Measurements from ENCODE around the gene RCSD1. TPM values are rescaled to one million over a fixed set of nuclear protein-coding genes. Genes with fewer than 3 reads are reported as not detected.

Gene RCSD1
- total and polyA plus RNA-seq, 12 donors = 3.3 to 15.4 (median 9.4) TPM

DNA sequence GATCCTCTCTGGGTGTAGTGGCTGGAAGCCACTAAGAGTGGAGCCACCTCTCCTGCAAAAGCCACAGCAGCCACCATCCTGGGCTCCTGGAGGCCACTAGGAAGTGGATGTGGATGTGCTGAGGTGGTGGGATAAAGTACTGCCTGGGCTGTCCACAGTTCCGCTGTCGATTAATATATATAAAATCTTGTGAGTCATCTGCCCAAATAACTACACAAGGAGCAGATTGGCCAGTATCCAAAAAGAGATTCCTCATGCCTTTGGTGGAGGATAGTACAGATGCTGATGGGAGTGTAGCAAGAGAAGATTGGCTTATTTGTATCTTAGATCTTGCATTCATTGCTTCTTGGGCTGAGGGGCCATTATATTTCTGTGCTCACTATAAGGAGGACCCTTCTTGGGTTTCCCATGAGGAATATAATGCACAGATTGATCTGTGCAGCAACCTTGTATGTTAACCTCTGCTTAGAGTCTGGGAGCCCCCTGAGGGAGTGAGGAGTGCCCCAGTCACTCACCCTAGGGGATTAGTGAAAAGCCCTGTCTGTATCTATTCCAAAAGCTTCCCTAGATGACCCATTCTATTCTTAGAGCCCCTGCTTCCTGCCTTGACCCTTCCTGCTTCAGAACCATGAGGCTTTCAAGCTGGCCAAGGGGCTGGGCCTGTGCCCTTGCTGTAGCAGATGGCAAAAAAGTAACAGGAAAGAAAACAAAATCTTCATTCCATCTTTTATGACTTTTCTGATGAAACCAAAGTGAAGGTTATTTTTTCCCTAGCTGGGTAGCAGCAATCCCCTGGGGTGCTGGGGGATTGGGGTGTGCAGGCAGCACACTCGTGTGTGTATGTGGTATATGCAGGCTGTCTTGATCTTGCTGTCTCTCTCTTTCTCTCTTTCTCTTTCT lies 31.7 kb downstream of the RCSD1 start:
- 35 to 56% (median 46%) methylated on average over 3 of the region's 3 CpGs for WGBS, 4 donors
- peak overlapping the region in 2 of 5 donors; percentile 24 to 73 for H3K27ac ChIP-seq
- H3K36me3 ChIP-seq (replicated peaks in 1 of 2) = no peaks in the 10 kb centered on the region
- H3K4me3 ChIP-seq = no peak overlapping the region
- H3K27me3 ChIP-seq = no peaks in the 10 kb centered on the region
- DNase-seq = no peak
- no peak for TF ChIP-seq POLR2A (IDR thresholded peaks at IDR 0.05)
- TF ChIP-seq, protein P1, sequence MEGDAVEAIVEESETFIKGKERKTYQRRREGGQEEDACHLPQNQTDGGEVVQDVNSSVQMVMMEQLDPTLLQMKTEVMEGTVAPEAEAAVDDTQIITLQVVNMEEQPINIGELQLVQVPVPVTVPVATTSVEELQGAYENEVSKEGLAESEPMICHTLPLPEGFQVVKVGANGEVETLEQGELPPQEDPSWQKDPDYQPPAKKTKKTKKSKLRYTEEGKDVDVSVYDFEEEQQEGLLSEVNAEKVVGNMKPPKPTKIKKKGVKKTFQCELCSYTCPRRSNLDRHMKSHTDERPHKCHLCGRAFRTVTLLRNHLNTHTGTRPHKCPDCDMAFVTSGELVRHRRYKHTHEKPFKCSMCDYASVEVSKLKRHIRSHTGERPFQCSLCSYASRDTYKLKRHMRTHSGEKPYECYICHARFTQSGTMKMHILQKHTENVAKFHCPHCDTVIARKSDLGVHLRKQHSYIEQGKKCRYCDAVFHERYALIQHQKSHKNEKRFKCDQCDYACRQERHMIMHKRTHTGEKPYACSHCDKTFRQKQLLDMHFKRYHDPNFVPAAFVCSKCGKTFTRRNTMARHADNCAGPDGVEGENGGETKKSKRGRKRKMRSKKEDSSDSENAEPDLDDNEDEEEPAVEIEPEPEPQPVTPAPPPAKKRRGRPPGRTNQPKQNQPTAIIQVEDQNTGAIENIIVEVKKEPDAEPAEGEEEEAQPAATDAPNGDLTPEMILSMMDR (IDR thresholded peaks at IDR 0.05) = no peak
- H3K9me3 ChIP-seq (replicated peaks in 1 of 3) = no peaks in the 10 kb centered on the region
- H3K4me1 ChIP-seq (replicated peaks in 1 of 2) = peaks cover 24 to 44% of the 10 kb centered on the region in 2 donors
- intact Hi-C loops (cut with DNase I) = no loop called here

GRCh38 chr1:167663002-167663772 lies 33.2 kb downstream of the RCSD1 start:
- intact Hi-C loops (cut with DNase I) = no loop called here
- H3K36me3 ChIP-seq (replicated peaks in 1 of 2) = no peaks in the 10 kb centered on the region
- DNase-seq = peak; percentile 49 to 83 (median 70)
- H3K4me1 ChIP-seq (replicated peaks in 1 of 2) = peaks cover 24 to 44% of the 10 kb centered on the region in 2 donors
- H3K27ac ChIP-seq = peak overlapping the region in 4 of 5 donors; percentile 5 to 73 (median 33)
- 24 to 35% (median 28%) methylated on average over 6 to 8 of the region's 8 CpGs for WGBS, 4 donors
- H3K4me3 ChIP-seq = no peak overlapping the region
- no peaks in the 10 kb centered on the region for H3K27me3 ChIP-seq
- TF ChIP-seq POLR2A (IDR thresholded peaks at IDR 0.05) = peak in 1 of 2 donors; percentile 26
- TF ChIP-seq, protein P1 (IDR thresholded peaks at IDR 0.05) = no peak
- H3K9me3 ChIP-seq (replicated peaks in 1 of 3) = no peaks in the 10 kb centered on the region

DNA sequence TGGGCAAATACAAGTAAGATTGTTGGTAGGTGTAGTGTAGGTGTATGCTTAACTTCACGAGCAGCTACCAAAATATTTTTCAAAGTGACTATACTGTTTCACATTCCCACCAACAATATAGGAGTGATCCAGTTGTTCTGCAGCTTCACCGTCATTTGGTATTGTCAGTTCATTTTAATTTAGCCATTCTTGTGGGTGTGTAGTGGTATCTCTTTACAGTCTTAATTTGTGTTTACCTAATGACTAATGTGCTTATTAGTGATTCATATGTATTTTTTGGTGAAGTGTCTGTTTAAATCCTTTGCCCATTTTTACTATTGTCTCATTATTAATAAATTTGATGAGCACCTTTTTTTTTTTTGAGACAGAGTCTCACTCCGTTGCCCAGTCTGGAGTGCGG lies 35.4 kb downstream of the RCSD1 start:
- TF ChIP-seq, protein P1 (IDR thresholded peaks at IDR 0.05) = no peak
- H3K36me3 ChIP-seq (replicated peaks in 1 of 2) = no peaks in the 10 kb centered on the region
- DNase-seq = no peak
- H3K9me3 ChIP-seq (replicated peaks in 1 of 3) = no peaks in the 10 kb centered on the region
- no peak overlapping the region for H3K4me3 ChIP-seq
- no peaks in the 10 kb centered on the region for H3K27me3 ChIP-seq
- no peak overlapping the region for H3K27ac ChIP-seq
- peaks cover 19 to 46% of the 10 kb centered on the region in 2 donors for H3K4me1 ChIP-seq (replicated peaks in 1 of 2)
- 95 to 98% (median 96%) methylated on average over 4 of the region's 4 CpGs for WGBS, 4 donors
- intact Hi-C loops (cut with DNase I) = no loop called here

GRCh38 chr1:167666416-167666815 lies 36.4 kb downstream of the RCSD1 start:
- Histone ChIP-seq H3K27ac (no peak overlapping the region), H3K4me3 (no peak overlapping the region), H3K27me3 (no peaks in the 10 kb centered on the region), H3K4me1 (replicated peaks in 1 of 2) (peaks cover 19 to 40% of the 10 kb centered on the region in 2 donors), H3K9me3 (replicated peaks in 1 of 3) (no peaks in the 10 kb centered on the region), H3K36me3 (replicated peaks in 1 of 2) (no peaks in the 10 kb centered on the region)
- intact Hi-C loops (cut with DNase I) = no loop called here
- DNase-seq = no peak
- TF ChIP-seq, protein P1 (IDR thresholded peaks at IDR 0.05) = no peak
- TF ChIP-seq POLR2A (IDR thresholded peaks at IDR 0.05) = no peak
- WGBS, 4 donors = 73 to 86% (median 84%) methylated on average over 4 of the region's 4 CpGs
